ENCODE results near the gene TRPT1. TPM values are rescaled to one million over a fixed set of nuclear protein-coding genes. Genes with fewer than 3 reads are reported as not detected.
A peak's percentile ranks its signal among the peaks of the same experiment; 100 is the strongest.

Gene TRPT1
- total RNA-seq, 1 experiment from 2014 or later, result 58.8 TPM

- DNase-seq (ENCODE audit: low spot score), result no peak
- ChIA-PET CTCF (interaction anchor here (1.1 to 3.8 kb wide), 6 partner anchors 8 to 112 kb away, joined by 4 to 50 read pairs (median 10); partner anchors contain the start of gene PLCB3), POLR2A (interaction anchor here (0.6 to 1.8 kb wide), 6 partner anchors 15 to 1483 kb away, joined by 3 to 6 read pairs (median 4); partner anchors contain the start of gene STIP1)
- Mint-ChIP-seq H3K9me3 (no peaks in the 10 kb centered on the region), H3K4me3 (peak overlapping the region; percentile 88), H3K36me3 (peaks cover 9% of the 10 kb centered on the region), H3K4me1 (peaks cover 36% of the 10 kb centered on the region), H3K27me3 (ENCODE audit: low read depth) (no peaks in the 10 kb centered on the region), H3K27ac (peak overlapping the region; percentile 83)
- no peak for ATAC-seq
- TF ChIP-seq ZNF532 (CRISPR knock-in tag; IDR thresholded peaks at IDR 0.05; ENCODE audit: borderline replicate concordance), result 0 out of 2 replicates have a peak, but pooled peaks have one; percentile 18
- TF ChIP-seq RORB (CRISPR knock-in tag; IDR thresholded peaks at IDR 0.05), result no peak
- no peak for TF ChIP-seq ZNF281 (CRISPR knock-in tag; IDR thresholded peaks at IDR 0.05)
- TF ChIP-seq NR1H2 (CRISPR knock-in tag; IDR thresholded peaks at IDR 0.05), result 0 out of 2 replicates have a peak, but pooled peaks have one; percentile 20
- TF ChIP-seq USF1 (CRISPR knock-in tag; IDR thresholded peaks at IDR 0.05), result no peak
- TF ChIP-seq ZBTB43 (CRISPR knock-in tag; IDR thresholded peaks at IDR 0.05), result no peak
- TF ChIP-seq IRF2 (CRISPR knock-in tag; IDR thresholded peaks at IDR 0.05; ENCODE audit: borderline replicate concordance, low read depth), result no peak
- TF ChIP-seq ZNF121 (CRISPR knock-in tag; IDR thresholded peaks at IDR 0.05), result 0 out of 2 replicates have a peak, but pooled peaks have one; percentile 17
- no peak for TF ChIP-seq MLX (CRISPR knock-in tag; IDR thresholded peaks at IDR 0.05)
These were observed 17.4 kb upstream of the TRPT1 start for GRCh38 chr11:64243236-64243854.

- peak; percentile 11 for ATAC-seq
- CTCF ChIA-PET, result interaction anchor here (0.6 to 3.8 kb wide), 16 partner anchors 9 to 322 kb away, joined by 3 to 50 read pairs (median 5); partner anchors contain the start of genes ESRRA, NUDT22, PLCB3 and PRDX5
- H3K4me1 Mint-ChIP-seq, result peaks cover 30% of the 10 kb centered on the region
- peak overlapping the region; percentile 86; the same call in 1 of the 2 replicates for H3K27ac Mint-ChIP-seq
- peak; percentile 100 for DNase-seq (ENCODE audit: low spot score)
- no peaks in the 10 kb centered on the region for H3K9me3 Mint-ChIP-seq
- H3K27me3 Mint-ChIP-seq (ENCODE audit: low read depth), result no peaks in the 10 kb centered on the region
- POLR2A ChIA-PET, result interaction anchor here (0.5 to 1.5 kb wide), 12 partner anchors 8 to 89 kb away, joined by 3 to 9 read pairs (median 4); partner anchors contain the start of genes PLCB3, PRDX5, STIP1 and TRMT112
- peak overlapping the region; percentile 88 for H3K4me3 Mint-ChIP-seq
- peaks cover 12% of the 10 kb centered on the region for H3K36me3 Mint-ChIP-seq
- TF ChIP-seq GRHL2 (CRISPR knock-in tag; IDR thresholded peaks at IDR 0.05; ENCODE audit: insufficient replicate concordance, severe bottlenecking) (no peak), FOXP4 (CRISPR knock-in tag; IDR thresholded peaks at IDR 0.05) (no peak; the same call in 1 of the 2 replicates), FOXK1 (CRISPR knock-in tag; IDR thresholded peaks at IDR 0.05) (no peak), ATF3 (CRISPR knock-in tag; conservative IDR thresholded peaks at IDR 0.05) (no peak), ERG (CRISPR knock-in tag; IDR thresholded peaks at IDR 0.05) (no peak), NR1H2 (CRISPR knock-in tag; IDR thresholded peaks at IDR 0.05) (no peak), ZNF423 (CRISPR knock-in tag; IDR thresholded peaks at IDR 0.05) (peak; percentile 60; the same call in 1 of the 2 replicates)
These were observed 15.7 kb upstream of the TRPT1 start for GRCh38 chr11:64241491-64242374.
